Ishikawa (cell line): ENCODE data around the gene CACHD1.

ENCODE experiments used
- CEBPB ChIP-seq: IDR thresholded peaks from 2 replicates; pipeline ENCODE4 v1.6.1; 2012
- CREB1 ChIP-seq: IDR thresholded peaks from 2 replicates; pipeline ENCODE4 v1.6.1; 2012; ENCODE audit warnings: low read depth
- EGR1 ChIP-seq: IDR thresholded peaks from 2 replicates; pipeline ENCODE4 v1.6.1; 2012
- EP300 ChIP-seq: IDR thresholded peaks from 2 replicates; pipeline ENCODE4 v1.6.1; 2012; ENCODE audit warnings: borderline replicate concordance
- FOXM1 ChIP-seq: IDR thresholded peaks from 2 replicates; pipeline ENCODE4 v1.6.1; 2012; ENCODE audit warnings: low read depth, borderline replicate concordance
- MAX ChIP-seq: IDR thresholded peaks from 2 replicates; pipeline ENCODE4 v1.6.1; 2012
- NFIC ChIP-seq: IDR thresholded peaks from 2 replicates; pipeline ENCODE4 v1.6.1; 2012
- RAD21 ChIP-seq: IDR thresholded peaks from 2 replicates; pipeline ENCODE4 v1.6.1; 2012; ENCODE audit warnings: low read depth
- REST ChIP-seq: IDR thresholded peaks from 2 replicates; pipeline ENCODE4 v1.6.1; 2012; ENCODE audit warnings: low read depth, mild to moderate bottlenecking
- TAF1 ChIP-seq: IDR thresholded peaks from 2 replicates; pipeline ENCODE4 v1.6.1; 2012; ENCODE audit warnings: low read depth, mild to moderate bottlenecking
- TCF12 ChIP-seq: IDR thresholded peaks from 2 replicates; pipeline ENCODE4 v1.6.1; 2012; ENCODE audit warnings: low read depth
- TEAD4 ChIP-seq: IDR thresholded peaks from 2 replicates; pipeline ENCODE4 v1.6.1; 2012
- USF1 ChIP-seq: IDR thresholded peaks from 2 replicates; pipeline ENCODE4 v1.6.1; 2012
- YY1 ChIP-seq: IDR thresholded peaks from 2 replicates; pipeline ENCODE4 v1.6.1; 2012; ENCODE audit warnings: low read depth
- ZBTB7A ChIP-seq: IDR thresholded peaks from 2 replicates; pipeline ENCODE4 v1.6.1; 2012; ENCODE audit warnings: low read depth

CACHD1 gene

GRCh38 chr1:64733581-64734286 is 263.8 kb downstream of the CACHD1 start:
- TF ChIP-seq CREB1, result no peak
- TF ChIP-seq EGR1, result no peak
- no peak for TF ChIP-seq TAF1
- TF ChIP-seq YY1, result no peak
- no peak for TF ChIP-seq ZBTB7A
- TF ChIP-seq TCF12, result no peak
- TF ChIP-seq NFIC, result no peak
- no peak for TF ChIP-seq MAX
- TF ChIP-seq TEAD4, result no peak
- TF ChIP-seq EP300, result no peak
- TF ChIP-seq REST, result no peak
- no peak for TF ChIP-seq CEBPB
- TF ChIP-seq USF1, result no peak
- TF ChIP-seq FOXM1, result no peak

DNA sequence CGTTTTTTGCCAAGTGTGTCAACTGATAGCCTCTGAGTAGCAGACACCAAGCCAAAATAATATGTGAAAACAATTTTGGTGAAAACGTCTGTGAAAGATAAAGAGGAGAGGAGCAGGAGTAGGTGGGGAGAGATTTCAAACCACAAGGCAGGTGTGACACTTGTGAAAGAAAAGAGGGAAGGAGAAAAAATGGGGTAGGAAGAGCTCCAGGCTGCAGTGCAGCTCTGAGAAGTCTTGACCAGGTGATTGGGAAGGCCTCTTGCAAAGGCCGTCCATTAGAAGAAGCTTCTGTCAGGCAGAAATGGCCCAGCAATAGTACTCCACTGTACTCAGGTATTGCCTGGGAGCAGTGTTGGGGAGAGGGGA is 264.3 kb downstream of the CACHD1 start:
- TF ChIP-seq CEBPB (no peak), YY1 (no peak), EGR1 (no peak), FOXM1 (no peak), NFIC (no peak), REST (no peak), CREB1 (no peak), TEAD4 (no peak), TAF1 (no peak), ZBTB7A (no peak), USF1 (no peak), RAD21 (no peak)
